Colon (tissue), 2 donors: ENCODE data around the gene PARVA.
"Not testable (repeated sequence)": the region's sequence is repeated elsewhere in the genome, so short reads cannot be mapped to it uniquely, and the experiment has no call there.

Experiments
- FAIRE-seq: peaks from 2 replicates; lab custom pipeline; 2012; peaks lifted over from hg19 to GRCh38; lab: Jason Lieb, UNC
- donor health status: control.
- donor health status: control.

PARVA gene

DNA sequence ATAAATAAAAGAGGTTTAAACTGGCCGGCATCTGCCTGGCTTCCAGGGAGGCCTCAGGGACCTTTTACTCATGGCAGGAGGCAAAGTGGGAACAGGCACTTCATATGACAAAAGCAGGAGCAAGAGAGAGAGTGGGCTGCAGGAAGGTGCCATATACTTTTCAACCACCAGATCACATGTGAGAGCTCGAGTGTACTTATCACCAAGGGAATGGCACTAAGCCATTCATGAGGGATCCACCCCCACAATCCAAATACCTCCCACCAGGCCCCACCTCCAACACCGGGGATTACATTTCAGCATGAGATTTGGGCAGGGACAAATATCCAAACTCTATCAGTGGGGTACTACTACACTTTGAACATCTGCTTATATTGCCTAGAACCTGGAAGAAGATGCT is 126.5 kb downstream of the PARVA start:
- FAIRE-seq, result no peak

DNA sequence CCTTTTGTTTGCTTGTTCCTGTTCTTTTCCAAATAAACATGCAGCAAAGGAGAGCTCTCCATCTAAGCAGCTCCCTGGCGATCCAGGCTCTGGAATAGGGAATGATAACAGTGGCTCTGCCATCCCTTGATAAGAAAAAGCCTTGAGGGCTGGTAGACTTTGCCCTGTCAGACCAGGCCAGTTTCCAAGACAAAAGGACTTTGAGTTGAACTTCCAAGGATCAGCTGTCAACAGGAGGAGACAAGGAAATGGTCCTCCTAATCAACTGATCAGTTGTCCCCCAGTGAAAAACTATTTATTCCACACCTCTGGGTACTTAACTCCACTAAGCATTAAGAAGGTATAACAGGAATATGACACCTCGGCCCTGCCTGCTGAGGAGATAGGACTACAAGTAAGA is 127.8 kb downstream of the PARVA start:
- no peak for FAIRE-seq

DNA sequence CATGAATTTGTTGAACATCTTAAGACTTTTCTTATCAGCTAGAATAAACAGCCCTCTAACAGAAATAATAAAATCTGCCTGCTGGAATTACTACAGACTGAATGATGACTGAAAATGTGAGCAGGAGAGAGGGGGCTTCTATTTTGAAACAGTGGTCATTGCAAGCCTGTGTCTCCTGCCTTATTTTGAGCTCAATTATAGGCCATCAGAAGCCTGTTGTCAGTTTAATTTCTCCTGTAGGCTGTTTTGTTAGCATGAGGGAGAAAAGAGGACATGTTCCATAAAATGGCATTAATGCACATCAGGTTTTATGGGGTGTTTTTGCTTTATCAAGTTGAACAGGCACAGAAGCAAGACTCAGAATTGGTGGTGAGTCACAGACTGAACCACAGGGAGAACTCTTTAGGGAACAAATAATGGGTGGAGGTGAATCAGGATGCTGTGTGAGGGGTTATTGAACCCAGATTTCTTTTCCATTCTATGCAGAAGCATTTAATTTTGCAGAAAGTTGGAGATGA is 129.1 kb downstream of the PARVA start:
- no peak for FAIRE-seq

DNA sequence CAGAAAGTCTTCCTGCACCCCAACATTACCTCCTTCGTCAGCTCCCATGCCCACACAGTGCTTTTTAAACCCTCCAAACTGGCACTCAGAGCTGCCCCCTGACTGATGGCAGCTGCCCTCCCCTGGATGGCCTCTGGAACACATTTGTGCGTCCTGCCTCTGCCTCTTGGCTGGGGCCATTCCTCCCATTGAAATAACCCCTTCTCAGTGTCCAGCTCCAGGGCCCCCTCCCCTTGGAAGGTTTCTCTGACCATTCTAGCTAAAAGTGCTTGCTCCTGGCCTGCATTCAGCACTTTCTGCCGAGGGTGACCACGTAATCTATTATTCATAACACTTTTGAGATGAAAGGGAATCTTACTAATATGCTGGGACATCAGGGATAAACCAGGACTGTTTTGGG is 130.0 kb downstream of the PARVA start:
- no peak for FAIRE-seq

DNA sequence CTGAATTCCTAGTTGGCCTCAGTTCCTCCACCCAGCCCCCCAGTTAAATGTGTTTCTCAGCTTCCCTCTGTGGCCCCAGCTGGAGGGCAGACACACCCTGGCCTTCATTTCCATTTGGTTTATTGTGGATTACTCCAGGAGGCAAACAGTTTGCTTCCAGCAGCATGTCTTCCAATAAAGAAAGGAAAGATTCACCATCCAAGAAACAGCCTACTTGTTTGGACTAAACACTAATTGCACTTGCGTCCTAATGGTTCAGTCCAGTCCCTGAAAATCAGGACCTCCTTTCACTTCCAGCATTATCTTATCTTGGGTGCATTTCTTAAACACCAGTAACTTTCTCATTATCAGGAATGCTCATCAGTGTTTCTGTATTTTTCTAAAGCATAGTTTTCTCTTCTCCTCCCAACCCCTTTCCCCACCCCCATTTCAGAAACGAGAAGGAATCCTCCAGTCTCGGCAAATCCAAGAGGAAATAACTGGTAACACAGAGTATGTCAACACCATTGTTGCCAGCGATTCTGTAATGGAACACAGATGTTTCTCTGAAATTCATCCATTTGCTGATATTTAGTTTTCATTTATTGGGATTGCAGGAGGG is 130.9 kb downstream of the PARVA start:
- no peak for FAIRE-seq

DNA sequence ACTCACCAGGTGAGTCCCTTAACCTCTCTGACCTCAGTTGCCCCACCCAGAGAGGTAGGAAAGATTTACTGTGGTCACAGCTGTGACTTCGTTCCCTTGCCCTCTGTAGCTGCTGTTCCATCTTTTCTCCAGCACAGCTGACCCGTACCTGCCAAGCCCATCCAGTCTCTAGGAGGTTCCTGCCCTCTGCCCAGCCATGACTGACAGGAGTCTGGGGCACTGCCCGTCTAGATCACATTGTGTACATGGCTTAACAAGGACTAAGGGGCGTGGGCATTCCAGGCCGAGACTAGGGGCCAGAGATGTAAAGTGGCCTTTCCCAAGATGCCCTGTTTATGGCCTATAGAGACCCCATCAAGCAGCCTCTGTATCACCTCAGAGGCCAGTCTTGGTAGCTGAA is 132.0 kb downstream of the PARVA start:
- no peak for FAIRE-seq

DNA sequence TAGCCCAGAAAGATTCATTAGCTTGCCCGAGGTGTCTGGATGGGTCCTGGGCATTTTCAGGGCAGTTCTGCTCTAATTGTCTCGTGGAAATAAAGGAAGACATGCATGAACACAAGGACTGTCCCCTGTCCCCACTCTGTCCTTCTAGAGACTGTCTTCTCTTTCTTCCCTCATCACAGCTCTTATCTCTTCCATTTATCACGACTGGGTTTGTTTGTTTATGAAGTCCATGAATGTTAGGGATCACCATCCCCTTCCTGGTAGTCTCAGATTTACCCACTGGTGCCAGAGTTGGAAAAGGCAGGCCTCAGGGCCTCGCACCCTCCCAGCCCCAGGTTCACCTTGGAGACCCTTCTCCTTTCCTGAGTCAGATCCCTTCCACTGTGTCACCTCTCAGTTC is 134.8 kb downstream of the PARVA start:
- FAIRE-seq, result no peak

DNA sequence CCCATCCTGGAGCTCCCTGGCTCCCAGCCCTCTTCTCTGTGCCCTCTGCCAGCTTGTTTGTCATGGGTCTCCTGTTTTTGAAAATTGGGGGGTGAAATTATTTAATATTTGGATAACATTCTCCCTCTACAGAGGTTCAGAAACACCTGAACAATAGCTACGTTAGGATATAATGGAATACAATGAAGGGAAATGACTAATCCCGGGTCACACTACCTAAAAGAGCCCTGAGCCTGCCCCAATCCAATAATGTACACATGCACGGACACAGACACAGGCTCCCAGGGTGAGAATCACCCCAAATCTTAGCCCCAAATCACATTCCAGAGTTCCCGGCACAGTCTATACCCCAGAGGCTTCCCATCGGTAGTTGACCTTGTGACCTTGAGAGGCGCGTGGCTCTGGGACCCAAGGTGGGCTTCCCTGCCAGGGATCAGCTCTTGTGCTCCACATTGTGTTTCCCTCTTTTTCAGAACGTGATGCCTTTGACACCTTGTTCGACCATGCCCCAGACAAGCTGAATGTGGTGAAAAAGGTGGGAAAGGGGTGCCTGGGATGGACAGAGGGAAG is 135.5 kb downstream of the PARVA start:
- no peak for FAIRE-seq

DNA sequence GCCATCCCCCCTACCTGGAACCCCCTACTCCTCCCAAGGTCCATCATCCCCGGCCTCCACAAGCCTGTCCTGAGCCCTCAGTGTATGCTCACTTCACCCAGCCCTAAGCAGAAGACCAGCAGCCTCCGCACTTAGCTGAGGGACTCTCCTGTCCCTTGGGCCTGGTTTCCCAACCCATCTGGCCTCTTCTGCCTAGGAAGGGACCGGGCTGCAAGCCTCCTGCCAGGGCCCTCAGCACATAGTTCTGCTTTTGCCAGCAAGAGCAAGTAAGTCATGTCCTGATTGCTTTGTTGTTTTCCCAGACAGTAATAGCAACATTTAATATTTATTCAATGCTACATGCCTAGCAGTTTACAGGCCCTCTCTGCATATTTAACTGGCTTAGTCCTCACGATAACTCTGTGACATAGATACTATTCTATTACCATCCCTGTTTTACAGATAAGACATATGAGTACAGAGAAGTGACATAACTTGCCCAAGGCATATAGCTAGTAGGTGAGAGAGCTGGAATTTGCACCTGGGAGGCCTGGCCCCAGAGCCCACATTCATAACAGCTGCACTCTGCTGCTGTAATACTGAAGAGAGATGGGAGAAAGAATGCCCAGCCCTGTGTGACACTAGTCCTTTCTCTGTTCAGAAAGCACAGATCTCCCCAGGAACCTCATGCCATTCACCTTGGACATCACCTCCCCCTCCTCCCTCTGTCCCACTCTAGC is 139.2 kb downstream of the PARVA start:
- no peak for FAIRE-seq

DNA sequence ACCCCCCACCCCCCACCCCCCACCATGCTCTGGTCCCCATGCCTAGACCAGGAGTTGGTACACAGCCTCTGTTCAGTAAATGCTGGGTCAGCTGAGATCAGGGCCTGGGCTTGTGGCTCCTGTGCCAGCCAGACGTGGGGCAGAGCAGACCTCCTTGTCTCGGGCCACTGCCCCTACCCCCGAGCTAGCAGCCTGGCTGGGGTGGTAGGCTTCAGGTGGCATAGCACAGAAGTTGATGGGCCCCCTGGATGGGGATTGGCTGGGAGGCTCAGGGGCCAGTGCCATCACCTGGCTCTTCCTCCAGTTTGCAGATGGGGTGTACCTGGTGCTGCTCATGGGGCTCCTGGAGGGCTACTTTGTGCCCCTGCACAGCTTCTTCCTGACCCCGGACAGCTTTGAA is 139.9 kb downstream of the PARVA start:
- FAIRE-seq, result no peak

DNA sequence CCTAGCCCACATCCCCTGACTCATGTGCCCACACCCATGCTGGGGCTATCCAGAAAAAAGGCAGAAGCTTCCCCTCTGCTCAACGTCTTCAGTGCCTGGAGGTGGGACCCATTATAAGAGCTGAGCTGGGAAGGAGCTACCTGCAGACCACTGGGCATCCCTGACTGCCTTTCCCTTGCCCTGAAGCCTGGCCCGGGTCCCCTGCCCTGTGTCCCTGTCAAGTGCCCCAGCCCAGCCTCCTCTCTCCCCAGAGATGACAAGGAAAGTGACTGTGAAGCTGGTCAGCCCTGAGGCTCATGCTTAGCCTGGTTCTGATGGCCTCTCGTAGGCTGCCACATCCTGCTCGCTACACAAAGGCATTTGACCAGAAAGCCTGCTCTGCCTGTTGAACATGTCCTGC is 140.4 kb downstream of the PARVA start:
- FAIRE-seq, result no peak

DNA sequence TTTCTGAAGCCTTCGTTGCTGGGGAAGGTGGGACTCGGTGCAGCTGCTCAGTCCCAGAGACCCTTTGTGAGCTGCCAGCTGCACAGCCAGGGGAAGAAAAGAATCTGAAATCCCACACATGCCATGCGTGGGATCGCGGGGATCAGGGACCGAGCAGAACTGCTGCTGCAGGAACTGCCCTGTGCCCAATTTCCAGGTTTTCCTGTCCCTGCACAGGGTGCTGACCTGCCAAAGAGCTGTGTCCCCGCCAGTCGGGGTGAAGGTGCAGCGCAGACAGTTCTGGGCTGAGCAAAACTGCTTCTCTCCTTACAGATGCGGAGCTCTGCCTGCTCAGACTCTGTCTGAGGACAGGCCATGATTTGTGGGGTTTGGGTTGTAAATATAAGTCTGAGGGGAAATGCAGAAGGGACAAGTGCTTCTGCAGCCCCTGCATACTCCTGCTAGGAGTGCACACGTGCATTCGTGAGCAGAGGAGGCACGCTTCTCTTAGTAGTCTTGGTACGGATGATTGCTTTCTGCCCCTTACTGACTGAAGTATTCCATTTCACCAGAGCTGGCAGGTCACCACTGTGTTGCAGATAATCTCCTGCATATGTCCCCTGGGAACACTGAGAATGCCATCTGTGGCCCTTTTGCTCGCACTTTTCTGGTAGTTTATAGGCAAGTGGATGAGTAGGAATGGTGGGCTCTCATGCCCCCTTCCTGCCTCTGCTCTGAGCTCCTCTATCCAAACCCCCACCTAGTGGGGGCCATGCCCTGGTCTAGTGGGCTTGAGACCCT is 141.4 kb downstream of the PARVA start:
- FAIRE-seq, result no peak

DNA sequence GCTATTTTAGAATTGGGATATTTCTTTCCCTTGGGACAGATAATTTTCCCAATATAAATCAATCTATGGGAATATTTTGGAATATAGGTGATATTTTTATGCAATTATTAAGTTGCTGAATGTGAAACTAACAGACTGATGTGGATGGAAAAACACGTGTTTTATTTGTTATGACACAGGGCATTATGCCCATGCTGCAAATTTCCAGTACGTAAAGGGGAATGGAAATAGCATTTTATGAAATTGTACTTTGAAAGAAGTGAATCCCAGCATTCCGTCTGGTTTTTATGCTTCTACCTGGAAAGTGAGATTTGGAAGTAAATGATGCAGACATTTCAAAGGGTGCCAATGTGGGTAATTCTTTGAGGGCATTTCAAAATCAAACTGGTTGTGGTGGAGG is 142.7 kb downstream of the PARVA start:
- FAIRE-seq, result no peak

DNA sequence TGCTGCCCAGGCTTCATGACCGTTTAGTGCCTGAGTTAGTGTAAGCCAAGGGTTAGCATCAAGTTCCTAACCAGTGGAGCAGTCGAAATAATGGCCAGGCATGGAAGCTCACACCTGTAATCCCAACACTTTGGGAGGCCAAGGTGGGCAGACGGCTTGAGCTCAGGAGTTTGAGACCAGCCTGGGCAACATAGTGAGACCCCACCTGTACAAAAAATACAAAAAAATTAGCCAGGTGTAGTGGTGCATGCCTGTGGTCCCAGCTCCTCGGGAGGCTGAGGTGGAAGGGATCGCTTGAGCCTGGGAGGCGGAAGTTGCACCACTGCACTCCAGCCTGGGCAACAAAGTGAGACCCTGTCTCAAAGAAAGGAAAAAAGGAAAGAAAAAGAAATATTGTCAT is 143.2 kb downstream of the PARVA start:
- not testable (repeated sequence) for FAIRE-seq

DNA sequence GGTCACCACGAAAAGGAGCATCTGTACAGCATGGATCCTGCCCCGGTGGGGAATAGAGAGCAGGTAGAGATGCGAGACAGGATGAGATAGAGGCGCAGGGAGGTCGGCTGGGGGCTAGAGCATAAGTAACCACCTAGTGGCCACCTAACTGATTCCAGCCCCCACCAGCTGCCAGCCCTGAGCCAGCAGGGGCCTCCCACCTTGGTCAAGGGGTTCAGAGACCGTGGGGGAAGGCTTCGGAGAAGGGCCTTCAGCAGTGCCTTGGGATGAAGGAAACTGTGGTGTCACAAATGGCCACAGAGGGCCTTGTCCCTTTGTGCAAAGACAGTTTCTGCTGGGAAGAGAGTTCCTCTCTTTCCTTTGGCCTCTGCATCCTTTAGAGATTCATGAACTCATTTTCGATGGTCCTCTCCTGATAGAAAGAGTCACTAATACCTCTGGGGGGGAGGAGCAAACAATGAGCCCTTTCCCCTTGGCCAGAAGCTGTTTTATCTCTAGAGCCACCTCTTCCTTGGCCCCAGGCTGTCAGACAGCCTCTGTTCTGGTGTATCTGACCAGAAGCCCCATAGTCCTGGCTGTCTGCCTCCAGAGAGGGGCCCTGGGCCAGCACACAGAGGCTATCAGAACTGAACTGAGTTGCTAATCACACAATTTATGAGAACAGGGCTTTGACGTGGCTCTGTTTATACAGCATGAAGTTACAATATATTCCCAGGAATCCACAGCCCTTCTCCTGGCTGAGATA is 146.0 kb downstream of the PARVA start:
- no peak for FAIRE-seq

DNA sequence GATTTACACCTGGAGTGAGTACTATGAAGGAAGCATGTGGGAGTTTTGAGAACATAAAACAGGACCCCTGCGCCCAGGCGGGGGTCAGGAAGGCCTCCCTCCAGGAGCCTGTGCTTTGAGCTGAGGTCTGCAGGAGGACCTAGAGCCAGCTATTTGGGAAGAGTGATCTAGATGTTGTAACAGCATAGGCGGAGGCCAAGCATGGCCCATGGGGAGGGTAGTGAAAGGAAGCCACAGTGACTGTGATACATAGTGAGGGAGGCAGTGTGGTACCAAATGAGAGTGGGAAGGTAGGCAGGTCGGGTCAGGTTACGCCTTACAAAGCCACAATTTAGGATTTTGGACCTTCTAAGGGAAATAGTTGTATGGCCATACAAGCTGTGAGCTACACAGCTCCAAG is 147.5 kb downstream of the PARVA start:
- FAIRE-seq, result no peak

DNA sequence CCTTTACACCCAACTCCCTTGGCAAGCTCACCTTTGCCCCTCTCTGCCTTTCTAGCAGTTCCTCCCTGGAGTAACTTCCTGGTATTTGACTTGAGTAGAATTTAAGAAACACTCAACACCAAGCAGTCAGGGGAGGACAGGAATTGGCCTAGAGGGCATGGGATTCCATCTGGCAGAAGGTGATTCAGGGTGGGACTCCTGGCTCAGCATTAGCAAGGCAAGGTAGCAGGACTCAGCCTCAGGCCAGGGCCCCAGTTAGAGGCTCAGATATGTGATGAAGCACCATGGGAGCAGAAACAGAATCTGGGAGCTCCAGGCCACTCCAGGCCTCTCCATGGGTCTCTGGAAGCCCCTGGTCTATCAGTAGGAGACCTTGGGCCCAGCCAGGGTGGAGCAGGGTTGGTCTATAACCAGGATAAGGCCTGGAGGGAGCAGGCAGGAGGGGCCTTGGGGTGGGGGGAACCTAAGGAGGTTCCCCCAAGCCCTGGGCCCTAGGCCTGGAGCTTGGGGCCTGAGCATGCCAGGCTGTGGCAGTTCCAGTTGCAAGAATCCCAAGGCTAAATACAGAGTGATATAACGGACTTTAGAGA is 148.2 kb downstream of the PARVA start:
- FAIRE-seq, result no peak

DNA sequence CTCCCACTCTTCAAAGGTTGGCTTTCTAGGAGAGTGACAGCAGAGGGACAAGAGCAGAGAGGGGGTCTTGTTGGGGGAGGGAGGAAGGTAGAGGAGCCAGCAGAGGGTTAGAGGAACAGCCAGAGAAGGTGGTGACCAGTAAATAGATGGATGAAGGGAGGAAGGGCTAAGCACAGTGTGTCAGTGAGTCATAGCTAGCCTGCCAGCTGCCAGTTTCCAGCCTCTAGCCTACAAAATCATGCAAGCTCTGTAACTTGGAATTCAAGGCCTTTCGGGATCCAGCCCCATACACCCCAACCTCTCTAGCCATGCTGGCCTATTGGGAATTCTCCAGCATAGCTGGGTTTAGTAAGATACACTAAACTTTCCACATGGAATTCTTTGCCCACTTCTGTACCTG is 149.4 kb downstream of the PARVA start:
- FAIRE-seq, result no peak

DNA sequence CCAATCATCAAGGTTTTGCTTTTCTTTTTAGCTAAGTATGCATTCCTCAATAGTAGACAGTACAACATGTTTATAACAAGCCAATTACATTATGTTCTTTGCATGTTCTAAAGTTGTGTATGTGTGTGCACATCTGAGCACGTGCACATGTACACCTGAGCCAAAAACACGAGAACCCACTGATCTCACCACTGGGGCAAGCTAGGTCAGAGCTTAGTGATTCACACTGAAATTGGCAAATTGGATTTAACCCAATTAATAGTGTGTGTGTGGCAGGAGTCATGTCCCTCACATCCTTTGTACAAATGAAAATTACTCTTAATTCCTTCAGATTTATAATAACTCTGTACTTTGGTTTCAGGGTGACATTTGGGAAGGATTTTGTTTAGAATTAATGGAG is 151.1 kb downstream of the PARVA start:
- FAIRE-seq, result no peak

DNA sequence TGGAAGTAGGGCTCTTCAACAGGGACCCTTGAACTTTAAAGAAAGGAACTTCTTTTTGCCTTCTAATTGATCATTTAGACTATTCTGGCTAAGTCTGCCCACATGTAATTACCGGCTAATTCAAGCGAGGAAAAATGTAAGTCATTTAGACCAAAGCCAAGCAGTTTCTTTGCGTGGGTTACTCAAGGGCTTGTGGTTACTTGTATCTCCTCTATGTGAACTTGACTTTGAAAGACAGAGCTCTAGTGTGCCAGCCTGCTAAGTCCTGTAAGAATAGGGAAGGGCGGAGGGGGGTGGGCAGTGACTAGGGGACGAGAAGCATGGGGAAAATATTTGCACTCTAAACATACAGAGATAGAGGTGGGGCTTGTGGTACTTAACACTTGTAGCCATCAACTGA is 151.7 kb downstream of the PARVA start:
- FAIRE-seq, result no peak

DNA sequence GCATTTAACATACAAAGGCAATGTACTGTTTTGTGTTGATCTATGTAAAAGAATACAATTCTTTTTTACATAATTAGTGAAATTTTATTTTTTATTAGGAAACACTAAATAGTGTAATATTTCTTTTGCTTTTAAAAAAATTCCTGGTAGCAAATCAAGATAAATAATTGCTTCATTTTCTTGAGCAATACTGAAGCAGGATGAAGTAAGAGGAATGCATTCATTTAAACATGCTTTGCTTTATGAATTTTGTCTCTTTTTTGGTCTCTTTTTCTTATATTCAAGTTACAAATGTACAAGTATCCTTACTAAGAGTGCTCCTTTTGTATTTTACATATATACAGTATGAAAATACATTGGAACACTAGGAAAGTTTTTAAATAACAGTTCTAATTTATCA is 152.4 kb downstream of the PARVA start:
- FAIRE-seq, result no peak

DNA sequence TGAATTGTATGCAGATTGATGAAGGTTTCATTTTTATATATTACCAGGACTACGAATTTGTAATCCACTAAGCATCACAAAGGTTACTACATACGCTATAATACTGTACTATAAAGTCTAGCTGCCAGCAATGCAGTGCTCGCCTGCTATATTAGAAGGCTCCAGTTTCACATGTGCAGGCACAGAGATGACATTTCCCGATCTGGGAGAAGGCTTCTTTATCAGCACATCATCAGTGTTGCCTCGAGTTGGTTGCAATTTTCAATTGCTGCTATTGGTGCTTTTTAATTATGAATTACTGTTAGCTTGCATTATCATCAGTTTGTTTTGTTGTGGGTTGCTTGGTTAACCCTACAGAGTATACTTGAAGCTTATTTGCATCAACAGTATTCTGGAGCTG is 153.6 kb downstream of the PARVA start:
- FAIRE-seq, result no peak
